NCI-H345 treated with DMSO at 0.1 percent for 48 hours (cell line): ENCODE data around the gene RPS14.
"Not testable (repeated sequence)": the region's sequence is repeated elsewhere in the genome, so short reads cannot be mapped to it uniquely, and the experiment has no call there.

Source experiments
- DNase-seq: peaks from one replicate; lab custom pipeline; 2025; ENCODE audit not compliant: unreplicated experiment; lab: John Stamatoyannopoulos, UW

Gene RPS14

GRCh38 chr5:150446583-150446982 lies 3.0 kb downstream of the RPS14 start:
- DNase-seq, result no peak

- no peak for DNase-seq
Measured at GRCh38 chr5:150446088-150446487, 3.5 kb downstream of the RPS14 start.

GRCh38 chr5:150444770-150445169 lies 4.8 kb downstream of the RPS14 start:
- DNase-seq, result no peak

GRCh38 chr5:150443242-150444075 lies 6.1 kb downstream of the RPS14 start:
- DNase-seq, result no peak

GRCh38 chr5:150442699-150443080 lies 6.8 kb downstream of the RPS14 start:
- DNase-seq, result no peak

GRCh38 chr5:150441813-150442698 lies 7.5 kb downstream of the RPS14 start:
- DNase-seq, result no peak

GRCh38 chr5:150440948-150441812 lies 8.4 kb downstream of the RPS14 start:
- no peak for DNase-seq

- no peak for DNase-seq
Measured at GRCh38 chr5:150438873-150439546, 10.5 kb downstream of the RPS14 start.

- DNase-seq, result peak; percentile 75
Measured at GRCh38 chr5:150436141-150436680, 13.3 kb downstream of the RPS14 start.

- DNase-seq, result no peak
Measured at GRCh38 chr5:150434464-150434863, 15.1 kb downstream of the RPS14 start.

- no peak for DNase-seq
Measured at GRCh38 chr5:150431574-150431973, 18.0 kb downstream of the RPS14 start.

- DNase-seq, result no peak
Measured at GRCh38 chr5:150431048-150431447, 18.5 kb downstream of the RPS14 start.

- no peak for DNase-seq
Measured at GRCh38 chr5:150429410-150429873, 20.1 kb downstream of the RPS14 start.

GRCh38 chr5:150428978-150429377 lies 20.6 kb downstream of the RPS14 start:
- no peak for DNase-seq

- no peak for DNase-seq
Measured at GRCh38 chr5:150428106-150428876, 21.2 kb downstream of the RPS14 start.

GRCh38 chr5:150426165-150426564 lies 23.4 kb downstream of the RPS14 start:
- not testable (repeated sequence) for DNase-seq

GRCh38 chr5:150422758-150423157 lies 26.8 kb downstream of the RPS14 start:
- no peak for DNase-seq

- no peak for DNase-seq
Measured at GRCh38 chr5:150422075-150422474, 27.5 kb downstream of the RPS14 start.

GRCh38 chr5:150419630-150420270 lies 29.8 kb downstream of the RPS14 start:
- no peak for DNase-seq
